ENCODE results near the gene METTL25.

METTL25 gene

GRCh38 chr12:82481954-82482353, 123.6 kb downstream of the METTL25 start:
- Histone ChIP-seq H3K23ac (ENCODE audit: low read length) (no peak overlapping the region), H4K91ac (ENCODE audit: low read depth, low read length) (no peak overlapping the region), H3K27ac (ENCODE audit: low read depth, low read length) (no peak overlapping the region), H3K4me3 (ENCODE audit: low read depth, low read length) (no peak overlapping the region), H2AK5ac (ENCODE audit: low read length) (no peak overlapping the region), H2BK12ac (ENCODE audit: low read length) (no peak overlapping the region), H4K12ac (ENCODE audit: low read depth, low read length) (no peak overlapping the region), H3K79me1 (ENCODE audit: low read length) (no peaks in the 10 kb centered on the region), H3K18ac (ENCODE audit: low read length) (no peak overlapping the region), H3K9me3 (ENCODE audit: insufficient read depth, low read depth, low read length) (no peaks in the 10 kb centered on the region), H3K36me3 (ENCODE audit: control insufficient read depth in 1 of 2, insufficient read depth in 2 of 2, low read length in 2 of 2) (no peaks in the 10 kb centered on the region), H3K27me3 (ENCODE audit: insufficient read depth, low read length) (no peaks in the 10 kb centered on the region), H3K4me1 (ENCODE audit: control insufficient read depth in 1 of 2, insufficient read depth in 2 of 2, low read length in 2 of 2) (no peaks in the 10 kb centered on the region), H3K14ac (ENCODE audit: low read length) (no peak overlapping the region), H2BK5ac (ENCODE audit: low read depth, low read length, poor library complexity) (no peak overlapping the region), H3K79me2 (ENCODE audit: control insufficient read depth, insufficient read depth, low read length, poor library complexity) (no peaks in the 10 kb centered on the region), H2BK120ac (ENCODE audit: insufficient read depth, low read length, poor library complexity) (no peak overlapping the region), H3K9ac (ENCODE audit: low read length) (no peak overlapping the region), H4K8ac (ENCODE audit: low read depth, low read length) (no peak overlapping the region), H2AFZ (ENCODE audit: insufficient read depth, low read length, poor library complexity) (no peak overlapping the region), H3K4ac (ENCODE audit: low read depth, low read length) (no peak overlapping the region), H3K4me2 (ENCODE audit: low read length) (no peak overlapping the region)
- DNase-seq = no peak
- WGBS (ENCODE audit: extremely low coverage, insufficient coverage, insufficient read length) = no CpG with 5 or more reads among the region's 2 CpGs

- Histone ChIP-seq H2AK5ac (ENCODE audit: low read length) (no peak overlapping the region), H3K36me3 (ENCODE audit: control insufficient read depth in 1 of 2, insufficient read depth in 2 of 2, low read length in 2 of 2) (no peaks in the 10 kb centered on the region), H3K4me1 (ENCODE audit: control insufficient read depth in 1 of 2, insufficient read depth in 2 of 2, low read length in 2 of 2) (no peaks in the 10 kb centered on the region), H3K14ac (ENCODE audit: low read length) (no peak overlapping the region), H3K27me3 (ENCODE audit: insufficient read depth, low read length) (no peaks in the 10 kb centered on the region), H3K4ac (ENCODE audit: low read depth, low read length) (no peak overlapping the region), H4K12ac (ENCODE audit: low read depth, low read length) (no peak overlapping the region), H3K18ac (ENCODE audit: low read length) (no peak overlapping the region), H3K9ac (ENCODE audit: low read length) (no peak overlapping the region), H3K27ac (ENCODE audit: low read depth, low read length) (no peak overlapping the region), H4K91ac (ENCODE audit: low read depth, low read length) (no peak overlapping the region), H4K8ac (ENCODE audit: low read depth, low read length) (no peak overlapping the region), H3K9me3 (ENCODE audit: insufficient read depth, low read depth, low read length) (no peaks in the 10 kb centered on the region), H3K79me1 (ENCODE audit: low read length) (no peaks in the 10 kb centered on the region), H3K4me3 (ENCODE audit: low read depth, low read length) (no peak overlapping the region), H2BK12ac (ENCODE audit: low read length) (no peak overlapping the region), H3K23ac (ENCODE audit: low read length) (no peak overlapping the region), H3K79me2 (ENCODE audit: control insufficient read depth, insufficient read depth, low read length, poor library complexity) (no peaks in the 10 kb centered on the region), H3K4me2 (ENCODE audit: low read length) (no peak overlapping the region), H2BK120ac (ENCODE audit: insufficient read depth, low read length, poor library complexity) (no peak overlapping the region), H2BK5ac (ENCODE audit: low read depth, low read length, poor library complexity) (no peak overlapping the region), H2AFZ (ENCODE audit: insufficient read depth, low read length, poor library complexity) (no peak overlapping the region)
- no peak for DNase-seq
- WGBS (ENCODE audit: extremely low coverage, insufficient coverage, insufficient read length) = no CpG with 5 or more reads among the region's 2 CpGs
Measured at GRCh38 chr12:82486524-82487235, 128.4 kb downstream of the METTL25 start.

- Histone ChIP-seq H2BK12ac (ENCODE audit: low read length) (no peak overlapping the region), H3K27ac (ENCODE audit: low read depth, low read length) (no peak overlapping the region), H3K4ac (ENCODE audit: low read depth, low read length) (no peak overlapping the region), H3K9me3 (ENCODE audit: insufficient read depth, low read depth, low read length) (no peaks in the 10 kb centered on the region), H3K79me1 (ENCODE audit: low read length) (no peaks in the 10 kb centered on the region), H3K18ac (ENCODE audit: low read length) (no peak overlapping the region), H3K14ac (ENCODE audit: low read length) (no peak overlapping the region), H3K4me3 (ENCODE audit: low read depth, low read length) (no peak overlapping the region), H4K91ac (ENCODE audit: low read depth, low read length) (no peak overlapping the region), H4K8ac (ENCODE audit: low read depth, low read length) (no peak overlapping the region), H3K23ac (ENCODE audit: low read length) (no peak overlapping the region), H3K36me3 (ENCODE audit: control insufficient read depth in 1 of 2, insufficient read depth in 2 of 2, low read length in 2 of 2) (no peaks in the 10 kb centered on the region), H3K79me2 (ENCODE audit: control insufficient read depth, insufficient read depth, low read length, poor library complexity) (no peaks in the 10 kb centered on the region), H3K27me3 (ENCODE audit: insufficient read depth, low read length) (no peaks in the 10 kb centered on the region), H2BK120ac (ENCODE audit: insufficient read depth, low read length, poor library complexity) (no peak overlapping the region), H3K4me1 (ENCODE audit: control insufficient read depth in 1 of 2, insufficient read depth in 2 of 2, low read length in 2 of 2) (no peaks in the 10 kb centered on the region), H2AFZ (ENCODE audit: insufficient read depth, low read length, poor library complexity) (no peak overlapping the region), H3K4me2 (ENCODE audit: low read length) (no peak overlapping the region), H2BK5ac (ENCODE audit: low read depth, low read length, poor library complexity) (no peak overlapping the region), H3K9ac (ENCODE audit: low read length) (no peak overlapping the region), H2AK5ac (ENCODE audit: low read length) (no peak overlapping the region), H4K12ac (ENCODE audit: low read depth, low read length) (no peak overlapping the region)
- DNase-seq = no peak
- WGBS (ENCODE audit: extremely low coverage, insufficient coverage, insufficient read length) = no CpG with 5 or more reads among the region's 4 CpGs
Measured at GRCh38 chr12:82504409-82504808, 146.1 kb downstream of the METTL25 start.

GRCh38 chr12:82505150-82505549, 146.8 kb downstream of the METTL25 start:
- Histone ChIP-seq H3K36me3 (ENCODE audit: control insufficient read depth in 1 of 2, insufficient read depth in 2 of 2, low read length in 2 of 2) (no peaks in the 10 kb centered on the region), H3K27me3 (ENCODE audit: insufficient read depth, low read length) (no peaks in the 10 kb centered on the region), H2AK5ac (ENCODE audit: low read length) (no peak overlapping the region), H2BK12ac (ENCODE audit: low read length) (no peak overlapping the region), H4K91ac (ENCODE audit: low read depth, low read length) (no peak overlapping the region), H4K8ac (ENCODE audit: low read depth, low read length) (no peak overlapping the region), H3K4me1 (ENCODE audit: control insufficient read depth in 1 of 2, insufficient read depth in 2 of 2, low read length in 2 of 2) (no peaks in the 10 kb centered on the region), H3K27ac (ENCODE audit: low read depth, low read length) (no peak overlapping the region), H2BK5ac (ENCODE audit: low read depth, low read length, poor library complexity) (no peak overlapping the region), H3K79me1 (ENCODE audit: low read length) (no peaks in the 10 kb centered on the region), H3K4ac (ENCODE audit: low read depth, low read length) (no peak overlapping the region), H3K9ac (ENCODE audit: low read length) (no peak overlapping the region), H3K9me3 (ENCODE audit: insufficient read depth, low read depth, low read length) (no peaks in the 10 kb centered on the region), H3K18ac (ENCODE audit: low read length) (no peak overlapping the region), H3K79me2 (ENCODE audit: control insufficient read depth, insufficient read depth, low read length, poor library complexity) (no peaks in the 10 kb centered on the region), H2BK120ac (ENCODE audit: insufficient read depth, low read length, poor library complexity) (no peak overlapping the region), H3K23ac (ENCODE audit: low read length) (no peak overlapping the region), H3K4me2 (ENCODE audit: low read length) (no peak overlapping the region), H3K4me3 (ENCODE audit: low read depth, low read length) (no peak overlapping the region), H4K12ac (ENCODE audit: low read depth, low read length) (no peak overlapping the region), H2AFZ (ENCODE audit: insufficient read depth, low read length, poor library complexity) (no peak overlapping the region), H3K14ac (ENCODE audit: low read length) (no peak overlapping the region)
- no CpG with 5 or more reads among the region's 3 CpGs for WGBS (ENCODE audit: extremely low coverage, insufficient coverage, insufficient read length)
- no peak for DNase-seq

Measured in trophoblast cell (in vitro differentiated cells and primary cell).